HG03135 (cell line): ENCODE measurements around the gene LBHD2.
"Not testable (repeated sequence)": the region's sequence is repeated elsewhere in the genome, so short reads cannot be mapped to it uniquely, and the experiment has no call there.

ENCODE experiments used
- ATAC-seq: cut with Tn5 transposase; IDR thresholded peaks from one replicate; pipeline ENCODE4 v1.9.1; 2021; ENCODE audit warnings: mild to moderate bottlenecking, moderate library complexity; ENCODE audit not compliant: unreplicated experiment

LBHD2 gene

GRCh38 chr14:103084021-103084919 lies at the start of gene LBHD2:
LBHD2 (plus strand) TSS chr14:103084210; CDS start chr14:103086013, 1,803 bp downstream.
- ATAC-seq: no peak

- no peak for ATAC-seq
Observed at GRCh38 chr14:103041464-103041863, 42.5 kb upstream of the LBHD2 start.

GRCh38 chr14:103043257-103044015 lies 40.6 kb upstream of the LBHD2 start:
- no peak for ATAC-seq

- ATAC-seq: no peak
Observed at GRCh38 chr14:103045371-103045869, 38.6 kb upstream of the LBHD2 start.

- ATAC-seq: not testable (repeated sequence)
Observed at GRCh38 chr14:103047453-103047852, 36.6 kb upstream of the LBHD2 start.

- no peak for ATAC-seq
Observed at GRCh38 chr14:103050935-103051334, 33.1 kb upstream of the LBHD2 start.

- ATAC-seq: no peak
Observed at GRCh38 chr14:103052407-103052806, 31.6 kb upstream of the LBHD2 start.

GRCh38 chr14:103055695-103056094 lies 28.3 kb upstream of the LBHD2 start:
- ATAC-seq: no peak

GRCh38 chr14:103056322-103057027 lies 27.5 kb upstream of the LBHD2 start:
- ATAC-seq: no peak

- peak; percentile 17 for ATAC-seq
Observed at GRCh38 chr14:103057028-103057371, 27.0 kb upstream of the LBHD2 start.

GRCh38 chr14:103057372-103058163 lies 26.4 kb upstream of the LBHD2 start, which contains the start of gene CDC42BPB:
CDC42BPB (minus strand) TSS chr14:103057549; CDS start chr14:103057173, 376 bp downstream.
- peak; percentile 58 for ATAC-seq

- no peak for ATAC-seq
Observed at GRCh38 chr14:103058164-103059055, 25.6 kb upstream of the LBHD2 start.

GRCh38 chr14:103059556-103059955 lies 24.5 kb upstream of the LBHD2 start:
- ATAC-seq: no peak

- ATAC-seq: no peak
Observed at GRCh38 chr14:103061482-103061976, 22.5 kb upstream of the LBHD2 start.

GRCh38 chr14:103064436-103064835 lies 19.6 kb upstream of the LBHD2 start:
- ATAC-seq: no peak

GRCh38 chr14:103064978-103065377 lies 19.0 kb upstream of the LBHD2 start:
- no peak for ATAC-seq

GRCh38 chr14:103065861-103066260 lies 18.1 kb upstream of the LBHD2 start:
- ATAC-seq: no peak

GRCh38 chr14:103066399-103066798 lies 17.6 kb upstream of the LBHD2 start:
- no peak for ATAC-seq
